ENCODE results near the gene SRR.

The SRR gene

GRCh38 chr17:2317796-2318195 lies 14.0 kb downstream of the SRR start:
- H3K4me3 ChIP-seq (ENCODE audit: low read depth, low read length) = no peak overlapping the region
- TF ChIP-seq CTCF (IDR thresholded peaks at IDR 0.05; ENCODE audit: low read depth, low read length) = no peak

- TF ChIP-seq CTCF (IDR thresholded peaks at IDR 0.05; ENCODE audit: low read depth, low read length) = no peak
- H3K4me3 ChIP-seq (ENCODE audit: low read depth, low read length) = no peak overlapping the region
Measured at GRCh38 chr17:2319051-2319450, 15.3 kb downstream of the SRR start.

- TF ChIP-seq CTCF (IDR thresholded peaks at IDR 0.05; ENCODE audit: low read depth, low read length) = no peak
- no peak overlapping the region for H3K4me3 ChIP-seq (ENCODE audit: low read depth, low read length)
Measured at GRCh38 chr17:2321399-2321798, 17.6 kb downstream of the SRR start.

GRCh38 chr17:2323629-2324314 lies 20.0 kb downstream of the SRR start:
- no peak overlapping the region for H3K4me3 ChIP-seq (ENCODE audit: low read depth, low read length)
- TF ChIP-seq CTCF (IDR thresholded peaks at IDR 0.05; ENCODE audit: low read depth, low read length) = no peak

DNA sequence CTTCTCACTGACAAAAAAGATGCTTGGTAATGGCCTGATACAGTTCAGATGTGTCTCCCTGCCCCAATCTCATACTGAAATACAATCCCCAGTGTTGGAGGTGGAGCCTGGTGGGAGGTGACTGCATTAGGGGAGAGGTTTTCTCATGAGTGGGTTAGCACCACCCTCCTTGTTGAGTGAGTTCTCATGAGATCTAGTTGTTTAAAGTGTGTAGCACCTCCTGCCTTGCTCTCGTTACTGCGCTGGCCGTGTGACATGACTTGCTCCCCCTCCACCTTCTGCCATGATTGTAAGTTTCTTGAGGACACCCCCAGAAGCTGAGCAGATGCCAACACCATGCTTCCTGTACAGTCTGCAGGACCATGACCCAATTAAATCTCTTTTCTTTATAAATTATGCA lies 27.6 kb downstream of the SRR start:
- no peak overlapping the region for H3K4me3 ChIP-seq (ENCODE audit: low read depth, low read length)
- no peak for TF ChIP-seq CTCF (IDR thresholded peaks at IDR 0.05; ENCODE audit: low read depth, low read length)

GRCh38 chr17:2335726-2336214 lies 32.0 kb downstream of the SRR start:
- H3K4me3 ChIP-seq (ENCODE audit: low read depth, low read length) = peak overlapping the region; percentile 87
- no peak for TF ChIP-seq CTCF (IDR thresholded peaks at IDR 0.05; ENCODE audit: low read depth, low read length)

DNA sequence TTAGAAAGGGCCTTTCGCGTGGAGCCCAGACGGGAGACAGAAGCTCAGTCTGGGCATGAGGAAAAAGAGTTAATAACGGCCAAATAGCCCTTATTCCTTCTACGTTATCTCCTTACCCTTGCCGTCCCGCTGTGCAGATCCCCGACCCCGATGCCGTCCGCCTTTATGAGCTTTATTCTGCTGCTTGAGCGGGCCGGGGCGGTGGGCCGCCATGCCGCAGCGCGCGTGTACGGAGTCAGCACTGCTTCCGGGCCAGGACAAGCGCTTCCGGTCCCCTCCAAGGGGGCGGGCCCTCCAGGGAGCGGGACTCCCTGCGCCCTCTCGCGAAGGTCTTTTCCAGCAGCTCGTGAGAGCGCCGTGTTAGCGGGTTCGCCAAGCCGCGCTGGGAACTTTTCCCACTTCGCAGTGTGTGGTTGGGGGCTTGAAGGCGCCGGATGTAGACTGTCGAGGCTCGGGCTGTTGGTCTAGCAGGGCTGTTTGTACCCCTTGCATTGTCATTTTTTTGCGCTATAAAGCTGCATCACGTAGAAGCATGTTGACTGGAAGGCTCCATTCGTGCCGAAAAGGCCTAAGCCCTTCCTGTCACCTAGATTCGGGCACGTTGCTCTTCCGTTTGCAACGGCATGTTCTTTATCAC lies 32.6 kb downstream of the SRR start, which contains the start of gene TSR1:
Gene TSR1, minus strand, starts transcription at position 243 of the 637 bp plus-strand sequence. Its CDS starts 30 bp downstream, at position 213.
- no peak for TF ChIP-seq CTCF (IDR thresholded peaks at IDR 0.05; ENCODE audit: low read depth, low read length)

More for the DNA sequence above, 32.6 kb downstream of the SRR start, which contains the start of gene TSR1:
- H3K4me3 ChIP-seq (ENCODE audit: low read depth, low read length) = peak within 1 kb of the TSS; percentile 87

Data from WI38 (cell line).